CD4-positive, alpha-beta T cell treated with Interleukin-17A for 4 hours (primary cell): ENCODE data around the gene SYT13.
A peak's percentile ranks its signal among the peaks of the same experiment; 100 is the strongest.
"Not testable (repeated sequence)": the region's sequence is repeated elsewhere in the genome, so short reads cannot be mapped to it uniquely, and the experiment has no call there.

Experiments used
- DNase-seq: peaks from one replicate; pipeline ENCODE4 v3.0.0-alpha.2; 2020; ENCODE audit warnings: mixed read lengths

SYT13 gene

GRCh38 chr11:45270946-45271716 lies 15.0 kb downstream of the SYT13 start:
- DNase-seq: no peak

- no peak for DNase-seq
Measured at GRCh38 chr11:45269678-45270077, 16.5 kb downstream of the SYT13 start.

GRCh38 chr11:45267652-45268299 lies 18.4 kb downstream of the SYT13 start:
- DNase-seq: no peak

GRCh38 chr11:45267052-45267451 lies 19.1 kb downstream of the SYT13 start:
- DNase-seq: no peak

- no peak for DNase-seq
Measured at GRCh38 chr11:45266676-45267020, 19.5 kb downstream of the SYT13 start.

GRCh38 chr11:45265969-45266675 lies 20.0 kb downstream of the SYT13 start:
- DNase-seq: no peak

GRCh38 chr11:45264839-45265515 lies 21.2 kb downstream of the SYT13 start:
- DNase-seq: no peak

GRCh38 chr11:45263773-45264172 lies 22.4 kb downstream of the SYT13 start:
- DNase-seq: no peak

GRCh38 chr11:45262900-45263299 lies 23.2 kb downstream of the SYT13 start:
- DNase-seq: no peak

- no peak for DNase-seq
Measured at GRCh38 chr11:45260071-45260470, 26.1 kb downstream of the SYT13 start.

- DNase-seq: no peak
Measured at GRCh38 chr11:45259592-45259991, 26.5 kb downstream of the SYT13 start.

- no peak for DNase-seq
Measured at GRCh38 chr11:45258982-45259530, 27.1 kb downstream of the SYT13 start.

- no peak for DNase-seq
Measured at GRCh38 chr11:45254070-45254469, 32.1 kb downstream of the SYT13 start.

- DNase-seq: no peak
Measured at GRCh38 chr11:45253640-45254039, 32.5 kb downstream of the SYT13 start.

GRCh38 chr11:45252877-45253276 lies 33.3 kb downstream of the SYT13 start:
- DNase-seq: no peak

GRCh38 chr11:45252134-45252856 lies 33.8 kb downstream of the SYT13 start:
- peak; percentile 18 for DNase-seq

GRCh38 chr11:45250035-45250718 lies 36.0 kb downstream of the SYT13 start:
- DNase-seq: no peak

- DNase-seq: not testable (repeated sequence)
Measured at GRCh38 chr11:45249372-45249771, 36.8 kb downstream of the SYT13 start.

GRCh38 chr11:45248501-45249011 lies 37.6 kb downstream of the SYT13 start:
- DNase-seq: no peak

- DNase-seq: no peak
Measured at GRCh38 chr11:45247433-45247832, 38.7 kb downstream of the SYT13 start.

- DNase-seq: no peak
Measured at GRCh38 chr11:45246241-45246640, 39.9 kb downstream of the SYT13 start.
